Uterus (tissue), 2 donors: ENCODE data around the gene COL28A1.

ENCODE experiments used
- CTCF ChIP-seq, 4 experiments: fragments of 200-600 bp in 2 of 4; fragments of 450-650 bp in 2 of 4; sonication (generic) in 2 of 4; IDR thresholded peaks; one replicate each; pipeline ENCODE4 v1.5.1; 2016 to 2019; ENCODE audit warnings: antibody characterized with exemption in 4 of 4, mild to moderate bottlenecking in 2 of 4, moderate library complexity in 1 of 4
- POLR2A ChIP-seq, 2 donors: fragments of 450-650 bp; IDR thresholded peaks; one replicate each; pipeline ENCODE4 v1.6.1; 2016; ENCODE audit warnings: antibody characterized with exemption in 2 of 2, mild to moderate bottlenecking in 1 of 2, moderate library complexity in 1 of 2

DNA sequence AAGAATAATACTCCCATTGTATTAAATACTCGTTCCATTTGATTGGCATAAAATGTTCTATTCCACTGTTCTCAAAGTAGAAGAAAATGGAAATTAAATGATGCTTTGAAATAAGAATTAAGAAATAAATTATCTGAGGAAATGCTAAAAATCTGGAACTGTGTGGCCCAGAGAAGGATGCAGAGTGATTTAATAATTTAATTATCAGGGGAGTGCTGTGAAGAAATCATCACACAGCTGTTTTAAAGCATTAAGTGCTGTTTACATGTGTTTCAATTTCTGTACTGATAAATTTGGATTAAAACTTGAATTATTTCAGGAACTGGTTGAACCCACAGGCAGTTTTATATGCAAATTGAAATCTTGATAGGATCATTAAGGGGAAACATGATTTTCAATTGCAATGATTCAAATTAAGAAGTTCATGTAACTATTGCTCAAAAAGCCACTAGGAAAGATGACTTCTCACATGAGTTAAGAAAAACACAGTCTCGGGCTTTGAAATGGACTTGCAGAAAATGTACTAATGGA is 56.3 kb downstream of the COL28A1 start:
- TF ChIP-seq CTCF (IDR thresholded peaks at IDR 0.05): no peak
- TF ChIP-seq POLR2A (IDR thresholded peaks at IDR 0.05): no peak
